PC-9 (cell line): Measurements from ENCODE around the gene XRCC3. TPM values are rescaled to one million over a fixed set of nuclear protein-coding genes. Genes with fewer than 3 reads are reported as not detected.

Source experiments
- BruUV-seq: library from RNA; stranded (reverse); fragments of 400-500 nt; replicated peaks from 2 replicates; lab custom pipeline; 2021; lab: Mats Ljungman, UMichigan
- CTCF ChIA-PET: fragments of 300-600 bp; sonication (Branson Sonifier 250); formaldehyde crosslinking; loops from one replicate; lab custom pipeline; 2022; ENCODE audit warnings: antibody characterized with exemption; lab: Charles Lee
- POLR2A ChIA-PET: fragments of 300-600 bp; sonication (Branson Sonifier 250); formaldehyde crosslinking; loops from one replicate; lab custom pipeline; 2022; ENCODE audit warnings: antibody characterized with exemption; ENCODE audit not compliant: unreplicated experiment; lab: Charles Lee
- DNase-seq, 2 experiments: peaks; one replicate each; pipeline versions ENCODE4 v3.0.0 to v3.0.0-alpha.2; 2015 to 2022; ENCODE audit warnings: mixed read lengths in 1 of 2
- H2AFZ ChIP-seq: fragments of 200-600 bp; sonication (generic); 2 replicates; pipeline ENCODE4 v1.8.1; 2017; ENCODE audit warnings: antibody characterized with exemption
- H3F3A ChIP-seq: fragments of 200-600 bp; sonication (generic); 2 replicates; pipeline ENCODE4 v1.8.1; 2017; ENCODE audit warnings: antibody characterized with exemption, mild to moderate bottlenecking, low read depth; ENCODE audit not compliant: insufficient read depth
- H3K27ac ChIP-seq: fragments of 200-600 bp; sonication (generic); 2 replicates; pipeline ENCODE4 v1.6.1; 2016; ENCODE audit warnings: mixed run types
- H3K27me3 ChIP-seq: fragments of 200-600 bp; sonication (generic); 2 replicates; pipeline ENCODE4 v1.6.1; 2016; ENCODE audit warnings: low read depth, mixed run types; ENCODE audit not compliant: insufficient read depth
- H3K36me3 ChIP-seq: fragments of 200-600 bp; sonication (generic); 2 replicates; pipeline ENCODE4 v1.6.1; 2016; ENCODE audit warnings: low read depth, mixed run types
- H3K4me1 ChIP-seq: fragments of 200-600 bp; sonication (generic); replicated peaks from 2 replicates; pipeline ENCODE4 v1.6.1; 2016; ENCODE audit warnings: mixed run types; ENCODE audit not compliant: insufficient read depth
- H3K4me2 ChIP-seq: fragments of 200-600 bp; sonication (generic); 2 replicates; pipeline ENCODE4 v1.6.1; 2017; ENCODE audit warnings: mixed run types
- H3K4me3 ChIP-seq: fragments of 200-600 bp; sonication (generic); 2 replicates; pipeline ENCODE4 v1.6.1; 2016; ENCODE audit warnings: mixed run types
- H3K79me2 ChIP-seq: fragments of 200-600 bp; sonication (generic); 2 replicates; pipeline ENCODE4 v1.6.1; 2017; ENCODE audit warnings: low read depth, mixed run types
- H3K9me2 ChIP-seq: fragments of 200-600 bp; sonication (generic); 2 replicates; pipeline ENCODE4 v1.8.1; 2017; ENCODE audit warnings: mild to moderate bottlenecking; ENCODE audit not compliant: insufficient read depth
- H3K9me3 ChIP-seq: fragments of 200-600 bp; sonication (generic); 2 replicates; pipeline ENCODE4 v1.8.1; 2016; ENCODE audit warnings: low read depth; ENCODE audit not compliant: insufficient read depth
- H4K20me1 ChIP-seq: fragments of 200-600 bp; sonication (generic); 2 replicates; pipeline ENCODE4 v1.8.1; 2017; ENCODE audit not compliant: insufficient read depth
- EZH2 ChIP-seq: fragments of 200-600 bp; sonication (generic); IDR thresholded peaks from 2 replicates; pipeline ENCODE4 v1.8.0; 2017; ENCODE audit warnings: antibody characterized with exemption, low read depth
- intact Hi-C: fragments of 100-400 bp; cut with micrococcal nuclease; formaldehyde crosslinking; loops from one replicate; pipeline ENCODE4 v1.10.0; 2022; ENCODE audit not compliant: unreplicated experiment
- total RNA-seq: library from RNA; stranded (reverse); gene quantifications from 2 replicates; pipeline ENCODE4 v1.2.3, GENCODE V29; 2021
- TF ChIP-seq, protein P1 (sequence below): fragments of 200-600 bp; sonication (generic); conservative IDR thresholded peaks from 2 replicates; pipeline ENCODE4 v1.6.1; 2017; ENCODE audit warnings: mixed run types, antibody characterized with exemption, mild to moderate bottlenecking, moderate library complexity

XRCC3 gene
- total RNA-seq, 1 experiment from 2014 or later, result 65.1 TPM

- TF ChIP-seq EZH2, result no peak
- TF ChIP-seq, protein P1, sequence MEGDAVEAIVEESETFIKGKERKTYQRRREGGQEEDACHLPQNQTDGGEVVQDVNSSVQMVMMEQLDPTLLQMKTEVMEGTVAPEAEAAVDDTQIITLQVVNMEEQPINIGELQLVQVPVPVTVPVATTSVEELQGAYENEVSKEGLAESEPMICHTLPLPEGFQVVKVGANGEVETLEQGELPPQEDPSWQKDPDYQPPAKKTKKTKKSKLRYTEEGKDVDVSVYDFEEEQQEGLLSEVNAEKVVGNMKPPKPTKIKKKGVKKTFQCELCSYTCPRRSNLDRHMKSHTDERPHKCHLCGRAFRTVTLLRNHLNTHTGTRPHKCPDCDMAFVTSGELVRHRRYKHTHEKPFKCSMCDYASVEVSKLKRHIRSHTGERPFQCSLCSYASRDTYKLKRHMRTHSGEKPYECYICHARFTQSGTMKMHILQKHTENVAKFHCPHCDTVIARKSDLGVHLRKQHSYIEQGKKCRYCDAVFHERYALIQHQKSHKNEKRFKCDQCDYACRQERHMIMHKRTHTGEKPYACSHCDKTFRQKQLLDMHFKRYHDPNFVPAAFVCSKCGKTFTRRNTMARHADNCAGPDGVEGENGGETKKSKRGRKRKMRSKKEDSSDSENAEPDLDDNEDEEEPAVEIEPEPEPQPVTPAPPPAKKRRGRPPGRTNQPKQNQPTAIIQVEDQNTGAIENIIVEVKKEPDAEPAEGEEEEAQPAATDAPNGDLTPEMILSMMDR, result no peak
- peaks cover 12% of the 10 kb centered on the region for H3F3A ChIP-seq
- peaks cover 13% of the 10 kb centered on the region for H3K4me1 ChIP-seq
- no peak overlapping the region for H3K4me3 ChIP-seq
- no peaks in the 10 kb centered on the region for H3K79me2 ChIP-seq
- H3K36me3 ChIP-seq, result no peaks in the 10 kb centered on the region
- no peak for DNase-seq
- no peaks in the 10 kb centered on the region for H3K9me3 ChIP-seq
- BruUV-seq, result no TSS peak
- no peaks in the 10 kb centered on the region for H3K9me2 ChIP-seq
- no peaks in the 10 kb centered on the region for H4K20me1 ChIP-seq
- ChIA-PET POLR2A (no interaction called here), CTCF (no interaction called here)
- no peak overlapping the region for H3K27ac ChIP-seq
- intact Hi-C loops, result no loop called here
- no peak overlapping the region for H2AFZ ChIP-seq
- no peak overlapping the region for H3K4me2 ChIP-seq
- H3K27me3 ChIP-seq, result no peaks in the 10 kb centered on the region
Observed at GRCh38 chr14:103762541-103762940, 47.3 kb upstream of the XRCC3 start.

GRCh38 chr14:103762036-103762435 lies 46.8 kb upstream of the XRCC3 start:
- Histone ChIP-seq H3K9me3 (no peaks in the 10 kb centered on the region), H3K27me3 (no peaks in the 10 kb centered on the region), H3K79me2 (no peaks in the 10 kb centered on the region), H3K36me3 (no peaks in the 10 kb centered on the region), H3F3A (peaks cover 12% of the 10 kb centered on the region), H2AFZ (no peak overlapping the region), H3K9me2 (no peaks in the 10 kb centered on the region), H3K4me1 (peaks cover 13% of the 10 kb centered on the region), H3K4me3 (no peak overlapping the region), H4K20me1 (no peaks in the 10 kb centered on the region), H3K27ac (no peak overlapping the region), H3K4me2 (no peak overlapping the region)
- no peak for DNase-seq
- POLR2A ChIA-PET, result interaction anchor here (0.6 kb wide), 1 partner anchor 753 kb away, joined by 4 read pairs; no protein-coding TSS in a partner anchor
- no TSS peak for BruUV-seq
- no peak for TF ChIP-seq EZH2
- TF ChIP-seq, protein P1, result no peak
- intact Hi-C loops, result no loop called here
- CTCF ChIA-PET, result interaction anchor here (0.6 kb wide), 1 partner anchor 74 kb away, joined by 3 read pairs; no protein-coding TSS in a partner anchor

DNA sequence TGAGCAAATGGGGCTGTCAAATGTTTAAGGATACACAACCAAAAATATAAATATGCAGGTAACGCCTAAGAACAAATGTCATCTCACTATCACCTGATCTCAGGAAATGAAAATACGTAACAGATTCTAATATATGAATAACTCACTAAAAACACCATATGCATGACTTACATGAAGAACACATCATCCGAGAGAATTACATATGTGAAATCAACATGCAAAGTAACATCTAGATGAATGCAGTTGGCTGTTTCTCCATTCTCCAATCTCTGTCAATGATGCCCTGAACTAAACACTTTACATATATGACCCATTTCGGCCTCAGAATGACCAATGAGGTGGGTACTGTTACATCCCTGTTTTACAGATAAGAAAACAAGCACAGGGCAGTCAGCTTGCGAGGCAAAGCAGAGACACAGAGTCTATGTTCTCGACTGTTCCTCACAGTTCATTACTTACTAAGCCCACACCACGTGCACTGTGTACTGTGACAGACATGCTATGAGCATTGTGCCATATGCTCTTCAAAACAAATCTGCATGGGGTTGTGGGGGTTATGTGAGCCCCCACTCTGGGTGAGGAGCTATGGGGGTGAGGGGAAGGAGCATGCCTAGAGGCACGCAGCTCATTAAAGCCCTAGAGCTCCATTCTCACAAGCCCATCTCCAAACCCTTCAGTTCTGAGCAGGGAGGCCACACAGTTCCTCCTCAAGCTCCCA lies 43.0 kb upstream of the XRCC3 start:
- intact Hi-C loops, result no loop called here
- POLR2A ChIA-PET, result interaction anchor here (0.6 kb wide), 1 partner anchor 19 kb away, joined by 5 read pairs; no protein-coding TSS in a partner anchor

More for the DNA sequence above, 43.0 kb upstream of the XRCC3 start:
- BruUV-seq, result no TSS peak
- Histone ChIP-seq H3K9me3 (no peaks in the 10 kb centered on the region), H3F3A (peaks cover 17% of the 10 kb centered on the region; the same call in 1 of the 2 replicates), H3K9me2 (no peaks in the 10 kb centered on the region), H3K36me3 (no peaks in the 10 kb centered on the region), H3K4me2 (no peak overlapping the region), H4K20me1 (no peaks in the 10 kb centered on the region), H3K27me3 (no peaks in the 10 kb centered on the region), H3K4me1 (peaks cover 16% of the 10 kb centered on the region), H3K79me2 (no peaks in the 10 kb centered on the region), H2AFZ (no peak overlapping the region), H3K27ac (no peak overlapping the region), H3K4me3 (no peak overlapping the region)
- no peak for DNase-seq
- TF ChIP-seq, protein P1, result no peak
- TF ChIP-seq EZH2, result no peak
- CTCF ChIA-PET, result no interaction called here
